GM12878 (cell line): ENCODE results near the gene ERP27. TPM values are rescaled to one million over a fixed set of nuclear protein-coding genes. Genes with fewer than 3 reads are reported as not detected.

Experiments used
- BMI1 ChIP-seq: fragments of 450-650 bp; IDR thresholded peaks from 2 replicates; pipeline ENCODE4 v1.6.1; 2016; ENCODE audit warnings: mild to moderate bottlenecking, moderate library complexity, borderline replicate concordance
- IRF5 ChIP-seq: fragments of 450-650 bp; IDR thresholded peaks from 2 replicates; pipeline ENCODE4 v1.6.1; 2017; ENCODE audit warnings: borderline replicate concordance
- NFXL1 ChIP-seq: fragments of 450-650 bp; IDR thresholded peaks from 2 replicates; pipeline ENCODE4 v1.6.1; 2017; ENCODE audit warnings: antibody characterized with exemption, mild to moderate bottlenecking, borderline replicate concordance
- NFYA ChIP-seq: IDR thresholded peaks from 2 replicates; pipeline ENCODE4 v1.6.1; 2011; ENCODE audit warnings: low read depth, mild to moderate bottlenecking, low read length, improper control_type of control experiment, borderline replicate concordance
- NR2F1 ChIP-seq: fragments of 450-650 bp; conservative IDR thresholded peaks from 2 replicates; pipeline ENCODE4 v1.6.1; 2017; ENCODE audit warnings: mild to moderate bottlenecking
- POLR2AphosphoS5 ChIP-seq: IDR thresholded peaks from 2 replicates; pipeline ENCODE4 v1.6.1; 2011; ENCODE audit warnings: mild to moderate bottlenecking, low read length, inconsistent platforms
- SRF ChIP-seq, 2 experiments: IDR thresholded peaks; 2 replicates each; pipeline ENCODE4 v1.6.1; 2011; ENCODE audit warnings: low read depth in 2 of 2, low read length in 2 of 2, mild to moderate bottlenecking in 1 of 2, moderate library complexity in 1 of 2
- STAT1 ChIP-seq: fragments of 450-650 bp; conservative IDR thresholded peaks from 2 replicates; pipeline ENCODE4 v1.6.1; 2014; ENCODE audit warnings: antibody characterized with exemption, mild to moderate bottlenecking
- TCF3 ChIP-seq: IDR thresholded peaks from 2 replicates; pipeline ENCODE4 v1.6.1; 2012; ENCODE audit warnings: low read depth, mild to moderate bottlenecking, low read length, borderline replicate concordance; ENCODE audit not compliant: insufficient read depth
- YY1 ChIP-seq: IDR thresholded peaks from 2 replicates; pipeline ENCODE4 v1.6.1; 2011; ENCODE audit warnings: low read depth, mild to moderate bottlenecking, low read length
- ZNF207 ChIP-seq: fragments of 450-650 bp; IDR thresholded peaks from 2 replicates; pipeline ENCODE4 v1.6.1; 2014; ENCODE audit warnings: antibody characterized with exemption, mild to moderate bottlenecking, borderline replicate concordance
- ZNF24 ChIP-seq: fragments of 450-650 bp; IDR thresholded peaks from 2 replicates; pipeline ENCODE4 v1.6.1; 2017; ENCODE audit warnings: antibody characterized with exemption, mild to moderate bottlenecking
- ZZZ3 ChIP-seq: IDR thresholded peaks from 2 replicates; pipeline ENCODE4 v1.6.1; 2011; ENCODE audit warnings: low read depth; ENCODE audit not compliant: control insufficient read depth, insufficient read length
- polyA plus RNA-seq, 11 experiments: library from polyadenylated mRNA; depleted of rRNA in 4 of 11; unstranded in 6 of 11; stranded (reverse) in 5 of 11; fragments of >200 nt; fragmentation: Nextera tagmentation in 4 of 11; fragmentation: Illumina TruSeq in 1 of 11; extraction: Ambion mirVana in 4 of 11; extraction: Trizol in 1 of 11; gene quantifications; 1 replicate in 1 of 11; 2 replicates in 10 of 11; pipeline versions ENCODE4 v1.2.1 to v1.2.3, GENCODE V29; 2011 to 2016; ENCODE audit warnings: inconsistent platforms in 2 of 11, missing spikeins in 2 of 11, low read depth in 1 of 11
- total RNA-seq, 4 experiments: library from RNA; depleted of rRNA in 3 of 4; stranded (reverse); fragments of >200 nt in 3 of 4; fragmentation: Illumina TruSeq in 1 of 4; extraction: Trizol in 1 of 4; gene quantifications; 2 replicates each; pipeline versions ENCODE4 v1.2.1 to v1.2.3, GENCODE V29; 2013 to 2021
- TF ChIP-seq, protein P1 (sequence below): IDR thresholded peaks from 2 replicates; pipeline ENCODE4 v1.6.1; 2012; ENCODE audit warnings: improper control_type of control experiment, low read depth, low read length; ENCODE audit not compliant: insufficient replicate concordance
- TF ChIP-seq, protein P2 (sequence below): fragments of 450-650 bp; IDR thresholded peaks from 2 replicates; pipeline ENCODE4 v1.6.1; 2016; ENCODE audit warnings: mild to moderate bottlenecking, moderate library complexity, borderline replicate concordance
- TF ChIP-seq, protein P3 (sequence below): fragments of 450-650 bp; IDR thresholded peaks from 2 replicates; pipeline ENCODE4 v1.6.1; 2018; ENCODE audit warnings: borderline replicate concordance, mild to moderate bottlenecking; ENCODE audit not compliant: partially characterized antibody

The ERP27 gene
- total and polyA plus RNA-seq, 10 of the 15 experiments (the other 5 are each of a cell fraction or from before 2014, with no cell fraction given): 0.91 to 2.4 (median 1.4) TPM

DNA sequence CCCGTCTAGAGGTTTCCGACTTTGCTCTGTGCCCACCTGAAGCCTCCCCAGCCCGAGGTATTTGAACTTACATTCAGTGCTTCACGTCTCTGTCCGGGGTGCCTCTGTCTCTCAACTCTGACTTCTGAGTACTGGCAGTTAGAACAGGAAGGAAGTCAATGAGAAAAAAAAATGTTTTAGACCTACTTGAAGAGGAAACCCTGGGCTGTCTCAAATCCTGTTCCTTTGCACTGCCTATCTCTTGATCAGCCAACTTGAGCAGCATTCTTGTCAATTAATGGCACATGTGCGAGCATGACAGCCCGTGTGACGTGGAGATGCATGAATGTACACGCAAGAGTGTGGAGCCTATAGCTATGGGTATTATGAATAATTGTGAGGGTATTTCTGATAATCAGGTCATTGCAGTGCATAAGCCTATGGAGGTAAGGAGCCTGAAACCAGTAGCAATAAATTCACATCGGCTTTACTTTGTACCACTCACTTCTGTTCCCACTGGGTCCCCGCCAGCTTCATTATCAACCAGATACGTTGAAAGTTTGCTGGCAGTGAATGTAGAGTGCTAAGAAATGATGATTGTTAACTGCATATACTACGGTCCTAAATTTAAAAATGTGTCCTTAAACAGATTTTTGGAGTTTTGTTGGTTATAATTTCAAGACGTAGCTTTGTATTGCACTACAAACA lies 23.3 kb upstream of the ERP27 start, which contains the start of gene ARHGDIB (continued):
- TF ChIP-seq TCF3 (no peak), IRF5 (no peak), BMI1 (no peak), ZNF24 (no peak; the same call in 1 of the 2 replicates), POLR2AphosphoS5 (peak; percentile 77), NFYA (no peak), NR2F1 (no peak), YY1 (peak; percentile 49), STAT1 (no peak), NFXL1 (no peak), SRF (IDR thresholded peaks at IDR 0.05; ENCODE audit: low read depth in 2 of 2, low read length in 2 of 2) (0 out of 4 replicates have a peak, but pooled peaks of 1 of the 2 experiments have one; percentile 6), ZNF207 (no peak), ZZZ3 (no peak)
- TF ChIP-seq, protein P1, sequence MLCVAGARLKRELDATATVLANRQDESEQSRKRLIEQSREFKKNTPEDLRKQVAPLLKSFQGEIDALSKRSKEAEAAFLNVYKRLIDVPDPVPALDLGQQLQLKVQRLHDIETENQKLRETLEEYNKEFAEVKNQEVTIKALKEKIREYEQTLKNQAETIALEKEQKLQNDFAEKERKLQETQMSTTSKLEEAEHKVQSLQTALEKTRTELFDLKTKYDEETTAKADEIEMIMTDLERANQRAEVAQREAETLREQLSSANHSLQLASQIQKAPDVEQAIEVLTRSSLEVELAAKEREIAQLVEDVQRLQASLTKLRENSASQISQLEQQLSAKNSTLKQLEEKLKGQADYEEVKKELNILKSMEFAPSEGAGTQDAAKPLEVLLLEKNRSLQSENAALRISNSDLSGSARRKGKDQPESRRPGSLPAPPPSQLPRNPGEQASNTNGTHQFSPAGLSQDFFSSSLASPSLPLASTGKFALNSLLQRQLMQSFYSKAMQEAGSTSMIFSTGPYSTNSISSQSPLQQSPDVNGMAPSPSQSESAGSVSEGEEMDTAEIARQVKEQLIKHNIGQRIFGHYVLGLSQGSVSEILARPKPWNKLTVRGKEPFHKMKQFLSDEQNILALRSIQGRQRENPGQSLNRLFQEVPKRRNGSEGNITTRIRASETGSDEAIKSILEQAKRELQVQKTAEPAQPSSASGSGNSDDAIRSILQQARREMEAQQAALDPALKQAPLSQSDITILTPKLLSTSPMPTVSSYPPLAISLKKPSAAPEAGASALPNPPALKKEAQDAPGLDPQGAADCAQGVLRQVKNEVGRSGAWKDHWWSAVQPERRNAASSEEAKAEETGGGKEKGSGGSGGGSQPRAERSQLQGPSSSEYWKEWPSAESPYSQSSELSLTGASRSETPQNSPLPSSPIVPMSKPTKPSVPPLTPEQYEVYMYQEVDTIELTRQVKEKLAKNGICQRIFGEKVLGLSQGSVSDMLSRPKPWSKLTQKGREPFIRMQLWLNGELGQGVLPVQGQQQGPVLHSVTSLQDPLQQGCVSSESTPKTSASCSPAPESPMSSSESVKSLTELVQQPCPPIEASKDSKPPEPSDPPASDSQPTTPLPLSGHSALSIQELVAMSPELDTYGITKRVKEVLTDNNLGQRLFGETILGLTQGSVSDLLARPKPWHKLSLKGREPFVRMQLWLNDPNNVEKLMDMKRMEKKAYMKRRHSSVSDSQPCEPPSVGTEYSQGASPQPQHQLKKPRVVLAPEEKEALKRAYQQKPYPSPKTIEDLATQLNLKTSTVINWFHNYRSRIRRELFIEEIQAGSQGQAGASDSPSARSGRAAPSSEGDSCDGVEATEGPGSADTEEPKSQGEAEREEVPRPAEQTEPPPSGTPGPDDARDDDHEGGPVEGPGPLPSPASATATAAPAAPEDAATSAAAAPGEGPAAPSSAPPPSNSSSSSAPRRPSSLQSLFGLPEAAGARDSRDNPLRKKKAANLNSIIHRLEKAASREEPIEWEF: no peak
- TF ChIP-seq, protein P2, sequence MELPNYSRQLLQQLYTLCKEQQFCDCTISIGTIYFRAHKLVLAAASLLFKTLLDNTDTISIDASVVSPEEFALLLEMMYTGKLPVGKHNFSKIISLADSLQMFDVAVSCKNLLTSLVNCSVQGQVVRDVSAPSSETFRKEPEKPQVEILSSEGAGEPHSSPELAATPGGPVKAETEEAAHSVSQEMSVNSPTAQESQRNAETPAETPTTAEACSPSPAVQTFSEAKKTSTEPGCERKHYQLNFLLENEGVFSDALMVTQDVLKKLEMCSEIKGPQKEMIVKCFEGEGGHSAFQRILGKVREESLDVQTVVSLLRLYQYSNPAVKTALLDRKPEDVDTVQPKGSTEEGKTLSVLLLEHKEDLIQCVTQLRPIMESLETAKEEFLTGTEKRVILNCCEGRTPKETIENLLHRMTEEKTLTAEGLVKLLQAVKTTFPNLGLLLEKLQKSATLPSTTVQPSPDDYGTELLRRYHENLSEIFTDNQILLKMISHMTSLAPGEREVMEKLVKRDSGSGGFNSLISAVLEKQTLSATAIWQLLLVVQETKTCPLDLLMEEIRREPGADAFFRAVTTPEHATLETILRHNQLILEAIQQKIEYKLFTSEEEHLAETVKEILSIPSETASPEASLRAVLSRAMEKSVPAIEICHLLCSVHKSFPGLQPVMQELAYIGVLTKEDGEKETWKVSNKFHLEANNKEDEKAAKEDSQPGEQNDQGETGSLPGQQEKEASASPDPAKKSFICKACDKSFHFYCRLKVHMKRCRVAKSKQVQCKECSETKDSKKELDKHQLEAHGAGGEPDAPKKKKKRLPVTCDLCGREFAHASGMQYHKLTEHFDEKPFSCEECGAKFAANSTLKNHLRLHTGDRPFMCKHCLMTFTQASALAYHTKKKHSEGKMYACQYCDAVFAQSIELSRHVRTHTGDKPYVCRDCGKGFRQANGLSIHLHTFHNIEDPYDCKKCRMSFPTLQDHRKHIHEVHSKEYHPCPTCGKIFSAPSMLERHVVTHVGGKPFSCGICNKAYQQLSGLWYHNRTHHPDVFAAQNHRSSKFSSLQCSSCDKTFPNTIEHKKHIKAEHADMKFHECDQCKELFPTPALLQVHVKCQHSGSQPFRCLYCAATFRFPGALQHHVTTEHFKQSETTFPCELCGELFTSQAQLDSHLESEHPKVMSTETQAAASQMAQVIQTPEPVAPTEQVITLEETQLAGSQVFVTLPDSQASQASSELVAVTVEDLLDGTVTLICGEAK: peak; percentile 38; the same call in 1 of the 2 replicates
- TF ChIP-seq, protein P3, sequence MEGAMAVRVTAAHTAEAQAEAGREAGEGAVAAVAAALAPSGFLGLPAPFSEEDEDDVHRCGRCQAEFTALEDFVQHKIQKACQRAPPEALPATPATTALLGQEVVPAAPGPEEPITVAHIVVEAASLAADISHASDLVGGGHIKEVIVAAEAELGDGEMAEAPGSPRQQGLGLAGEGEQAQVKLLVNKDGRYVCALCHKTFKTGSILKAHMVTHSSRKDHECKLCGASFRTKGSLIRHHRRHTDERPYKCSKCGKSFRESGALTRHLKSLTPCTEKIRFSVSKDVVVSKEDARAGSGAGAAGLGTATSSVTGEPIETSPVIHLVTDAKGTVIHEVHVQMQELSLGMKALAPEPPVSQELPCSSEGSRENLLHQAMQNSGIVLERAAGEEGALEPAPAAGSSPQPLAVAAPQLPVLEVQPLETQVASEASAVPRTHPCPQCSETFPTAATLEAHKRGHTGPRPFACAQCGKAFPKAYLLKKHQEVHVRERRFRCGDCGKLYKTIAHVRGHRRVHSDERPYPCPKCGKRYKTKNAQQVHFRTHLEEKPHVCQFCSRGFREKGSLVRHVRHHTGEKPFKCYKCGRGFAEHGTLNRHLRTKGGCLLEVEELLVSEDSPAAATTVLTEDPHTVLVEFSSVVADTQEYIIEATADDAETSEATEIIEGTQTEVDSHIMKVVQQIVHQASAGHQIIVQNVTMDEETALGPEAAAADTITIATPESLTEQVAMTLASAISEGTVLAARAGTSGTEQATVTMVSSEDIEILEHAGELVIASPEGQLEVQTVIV: no peak
